HG03354 (cell line): ENCODE data around the gene STPG1.

Source experiments
- ATAC-seq: cut with Tn5 transposase; IDR thresholded peaks from one replicate; pipeline ENCODE4 v1.9.1; 2021; ENCODE audit warnings: mild to moderate bottlenecking; ENCODE audit not compliant: unreplicated experiment, poor library complexity, severe bottlenecking

Gene STPG1

DNA sequence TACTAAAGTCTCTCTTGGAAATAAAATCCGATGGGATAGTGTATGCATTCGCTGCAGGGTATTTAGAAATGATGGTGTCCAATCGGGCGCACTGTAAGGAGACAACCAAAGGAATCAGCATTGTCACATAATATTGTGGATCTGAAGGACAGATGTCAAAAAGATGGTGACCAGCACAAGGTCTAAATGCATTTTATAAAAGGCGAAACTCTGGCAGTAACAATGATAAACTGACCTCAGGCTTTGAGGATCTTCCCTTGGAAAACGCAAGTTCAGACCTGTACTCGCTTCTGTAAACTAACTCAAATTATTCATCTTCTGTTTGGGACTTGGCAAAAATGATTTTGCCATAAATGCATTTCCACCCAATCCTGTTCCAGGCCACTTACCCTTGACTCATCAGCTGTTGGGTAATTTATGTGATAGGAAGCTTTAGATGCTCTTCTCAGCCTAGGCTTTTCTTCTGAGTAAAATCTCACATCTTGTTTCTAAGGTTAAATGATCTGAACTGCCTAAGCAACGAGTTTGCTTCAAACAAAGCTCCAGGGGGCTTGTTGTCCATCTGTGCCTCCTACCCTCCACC lies 33.8 kb downstream of the STPG1 start:
- ATAC-seq, result no peak

DNA sequence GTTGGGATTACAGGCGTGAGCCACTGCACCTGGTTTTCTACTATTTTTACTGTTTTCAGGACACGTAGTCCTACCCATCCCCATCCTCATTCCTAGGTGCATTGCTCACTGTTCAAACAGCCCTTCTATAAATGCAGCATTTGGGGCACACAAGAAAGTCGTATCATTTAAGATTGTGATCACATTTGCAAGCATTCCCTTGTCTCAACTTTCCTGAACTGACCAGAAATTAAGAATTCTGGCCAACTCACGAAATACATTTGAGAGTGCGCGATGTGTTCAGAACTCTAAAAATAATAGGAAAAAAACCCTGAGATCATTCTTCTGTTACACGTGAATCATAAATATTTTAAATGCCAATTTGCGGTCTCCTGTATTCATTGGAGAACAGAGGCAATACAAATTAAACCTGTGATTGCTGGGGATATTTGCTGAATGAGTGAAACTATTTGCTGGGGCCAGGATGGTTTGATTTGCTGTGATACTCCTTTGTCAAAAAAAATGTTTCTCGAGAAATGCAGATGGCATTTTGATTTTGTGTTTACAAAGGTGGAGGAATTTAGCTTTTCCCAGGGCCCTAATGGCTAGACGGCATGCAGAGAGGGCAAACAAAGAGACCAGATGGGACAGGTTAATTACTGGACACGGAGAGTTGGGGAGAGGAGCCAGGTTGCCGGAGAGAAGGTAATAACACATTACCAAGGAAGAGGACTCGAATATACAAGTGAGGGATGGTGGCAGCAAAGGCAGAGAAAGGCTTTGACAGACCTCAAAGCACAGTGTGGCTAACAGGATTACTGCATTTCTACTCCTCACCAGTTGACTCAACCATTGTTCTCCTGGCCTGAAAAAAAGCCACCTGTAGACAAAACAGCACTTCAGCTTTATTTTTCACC lies 38.4 kb downstream of the STPG1 start:
- ATAC-seq, result no peak

DNA sequence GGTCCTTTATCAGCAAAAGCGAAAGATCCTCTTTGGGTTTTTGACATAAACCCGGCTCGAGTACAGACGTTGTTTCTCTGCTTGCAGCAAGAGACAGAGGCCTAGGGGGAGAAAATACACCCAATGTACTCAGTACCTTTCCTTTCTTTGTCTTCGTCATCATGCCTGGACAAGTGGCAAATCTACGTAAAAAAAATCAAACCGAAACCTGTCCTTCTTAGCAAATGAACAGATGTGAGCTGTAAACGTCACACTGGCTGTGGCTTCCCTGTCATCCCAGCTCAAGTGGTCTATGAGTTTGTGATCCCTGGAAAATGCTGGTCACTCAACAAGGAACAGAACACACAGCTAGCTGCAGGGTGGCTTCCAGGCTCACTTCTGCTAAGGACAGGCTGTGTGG lies 39.9 kb downstream of the STPG1 start:
- ATAC-seq, result no peak

DNA sequence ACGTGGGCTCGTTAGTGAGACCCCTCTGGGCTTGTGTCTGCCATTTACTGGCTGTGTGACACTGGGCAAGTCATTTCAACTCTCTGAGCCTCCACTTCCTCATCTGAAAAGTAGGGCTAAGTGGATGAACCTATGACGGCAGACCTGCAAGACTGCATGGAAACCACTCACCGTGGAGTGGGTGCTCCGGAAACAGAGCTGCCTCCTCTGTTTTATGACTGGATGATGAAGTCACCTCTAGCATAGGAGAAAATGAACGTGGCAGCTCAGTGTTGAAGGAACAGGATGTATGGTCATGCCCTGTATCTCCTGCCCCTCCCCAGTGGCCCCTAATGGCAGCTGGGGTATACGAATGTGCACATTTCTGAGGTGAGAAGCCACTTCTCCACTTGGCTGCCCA lies 40.5 kb downstream of the STPG1 start:
- no peak for ATAC-seq

DNA sequence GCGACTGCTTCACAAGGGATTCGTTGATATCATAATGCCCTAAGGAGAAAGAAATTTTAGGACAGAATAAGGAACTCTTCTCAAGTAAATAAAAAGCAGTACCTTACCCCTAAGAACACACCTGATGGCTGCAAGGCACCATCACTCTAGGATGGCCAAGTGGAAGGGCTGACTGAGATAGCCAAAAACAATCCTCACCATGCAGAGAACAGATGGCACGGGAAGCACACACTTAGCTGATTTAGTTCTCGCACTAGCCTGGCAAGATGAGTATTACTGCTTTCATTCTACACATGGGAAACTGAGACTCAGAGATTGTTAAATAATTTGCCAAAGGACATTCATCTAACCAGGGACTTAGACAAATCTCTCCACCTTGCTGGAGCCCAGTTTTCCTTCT lies 43.8 kb downstream of the STPG1 start:
- ATAC-seq, result no peak

DNA sequence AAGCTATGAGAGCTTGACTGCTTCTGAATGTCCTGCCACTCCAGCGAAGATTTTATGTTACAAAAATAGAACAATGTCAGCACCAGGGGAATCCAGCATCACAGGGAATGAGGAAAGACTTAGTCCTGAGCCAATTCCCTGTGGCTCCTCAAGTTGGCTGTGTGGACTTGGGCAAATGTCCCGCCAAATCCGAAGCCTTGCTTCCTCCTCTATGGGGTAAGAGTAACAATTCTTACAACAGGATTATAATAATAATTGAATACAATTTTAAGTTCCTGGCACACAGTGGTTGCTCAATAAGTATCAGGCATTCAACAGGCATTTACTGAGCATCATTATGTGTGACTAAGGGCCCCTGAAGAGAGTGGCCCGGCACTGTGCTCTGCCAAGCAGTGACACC lies 44.4 kb downstream of the STPG1 start:
- no peak for ATAC-seq

DNA sequence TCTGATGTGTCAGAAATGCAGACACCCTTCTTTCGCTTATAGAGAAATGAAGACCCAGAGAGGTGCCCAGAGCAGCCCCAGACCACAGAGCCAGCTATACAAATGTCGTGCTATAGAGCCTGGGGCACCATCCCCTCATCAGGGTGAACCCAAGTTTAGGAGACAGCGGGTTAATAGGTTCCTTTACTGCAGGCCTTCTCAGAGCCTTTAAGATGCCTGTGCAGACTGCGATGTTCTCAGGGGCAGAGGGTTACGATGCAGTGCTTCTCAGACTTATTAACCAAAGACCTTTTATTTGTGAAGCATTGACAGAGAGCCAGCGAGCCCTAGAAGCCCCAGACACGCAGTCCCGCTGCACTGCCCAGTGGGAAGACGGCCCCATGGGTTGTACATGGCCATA lies 46.9 kb downstream of the STPG1 start:
- ATAC-seq, result no peak

DNA sequence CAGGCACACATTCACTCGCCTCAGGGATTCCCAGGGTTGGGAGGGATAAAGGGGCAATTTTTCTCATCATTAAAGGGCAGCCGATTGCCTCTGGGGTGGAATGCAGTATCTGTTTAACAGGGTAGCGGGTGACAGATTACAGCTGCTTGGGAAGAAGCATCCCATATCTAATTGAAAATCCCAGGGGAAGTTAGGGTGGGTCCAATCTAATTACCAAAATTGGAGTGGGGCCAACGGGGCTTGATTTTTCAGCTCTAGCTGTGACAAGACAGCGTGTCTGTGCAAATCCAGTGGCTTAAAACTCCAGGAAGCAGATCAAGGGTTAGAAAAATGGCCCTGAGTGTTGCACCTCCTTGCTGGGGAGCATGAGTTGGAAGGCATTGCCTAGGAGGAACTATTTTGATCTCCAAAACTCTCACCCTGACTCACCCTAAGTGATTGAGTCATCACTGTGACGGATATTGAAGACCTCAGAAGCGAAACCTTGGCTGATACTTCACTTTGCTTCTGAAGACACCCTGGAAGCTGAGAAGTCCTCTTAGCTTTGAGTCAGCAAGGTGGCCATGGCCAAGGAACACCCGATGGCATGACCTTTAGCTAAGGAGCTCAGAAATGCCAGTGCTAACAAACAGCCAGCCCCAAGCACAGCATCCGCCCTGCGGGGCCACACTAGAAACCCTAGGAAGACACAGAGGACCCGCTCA lies 48.5 kb downstream of the STPG1 start:
- ATAC-seq, result no peak

DNA sequence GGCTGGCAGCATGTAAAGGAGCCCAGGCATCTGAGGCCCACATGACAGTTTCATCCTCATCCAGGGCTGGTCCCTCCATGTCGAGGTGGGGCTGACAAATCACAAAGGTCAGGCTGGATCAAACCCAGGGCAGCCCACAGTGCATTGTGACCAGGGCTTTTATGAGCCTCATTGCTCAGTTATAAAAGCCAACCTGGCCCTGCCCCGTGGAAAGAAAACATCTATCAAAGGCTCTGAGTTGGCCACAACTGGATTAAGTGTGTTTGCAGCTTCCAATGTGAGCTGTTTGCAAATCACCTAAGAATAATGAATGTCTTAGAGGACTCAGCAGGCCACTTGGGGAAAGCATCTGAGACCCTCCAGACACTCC lies 49.0 kb downstream of the STPG1 start:
- ATAC-seq, result no peak

DNA sequence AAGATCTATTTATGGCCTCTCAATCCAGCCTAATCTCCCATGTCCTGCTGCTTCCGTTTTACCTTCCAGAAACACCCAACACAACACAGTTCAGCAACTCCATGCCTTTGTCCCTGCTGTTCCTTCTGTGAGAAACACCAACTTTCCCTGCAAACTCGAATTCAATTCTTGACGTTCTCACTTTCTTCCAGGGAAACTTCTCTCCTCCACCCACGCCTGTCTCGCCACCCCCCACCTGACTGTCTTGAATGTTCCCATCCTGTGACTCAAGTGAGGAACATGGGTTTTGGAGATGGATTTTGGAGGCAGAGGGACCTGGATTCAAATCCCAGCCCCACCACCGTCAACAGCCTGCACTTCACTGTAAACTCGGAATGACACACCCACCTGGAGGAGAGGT lies 49.6 kb downstream of the STPG1 start:
- no peak for ATAC-seq

DNA sequence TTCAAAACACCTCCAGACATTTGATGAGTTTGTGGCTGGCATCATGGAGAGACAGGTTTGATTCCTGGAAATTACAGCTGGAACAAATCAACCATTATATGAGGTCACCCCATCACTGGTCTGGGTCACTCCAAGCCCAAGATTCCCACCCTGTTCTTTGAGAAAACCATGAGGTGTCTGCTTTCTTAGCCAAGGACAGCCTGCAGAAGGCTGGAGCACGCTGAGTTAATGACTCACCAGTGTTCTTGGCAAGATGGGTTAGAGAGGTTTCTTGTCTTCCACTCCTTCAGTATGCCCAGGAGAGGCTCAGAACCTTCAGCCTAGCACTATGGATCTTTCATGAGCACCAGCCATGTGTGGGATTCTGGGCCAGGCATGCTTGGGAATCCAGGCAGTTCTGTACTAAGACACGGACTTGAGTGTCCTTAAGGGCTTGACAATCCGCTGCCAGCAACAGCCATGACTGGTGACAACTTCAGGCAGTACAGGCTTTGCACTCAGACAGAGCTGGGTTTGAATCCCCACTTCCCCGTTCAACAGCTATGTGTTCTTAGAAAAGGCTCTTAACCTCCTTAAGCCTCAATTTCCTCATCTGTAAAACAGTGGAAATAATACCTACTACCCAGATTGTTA lies 50.5 kb downstream of the STPG1 start:
- ATAC-seq, result no peak

DNA sequence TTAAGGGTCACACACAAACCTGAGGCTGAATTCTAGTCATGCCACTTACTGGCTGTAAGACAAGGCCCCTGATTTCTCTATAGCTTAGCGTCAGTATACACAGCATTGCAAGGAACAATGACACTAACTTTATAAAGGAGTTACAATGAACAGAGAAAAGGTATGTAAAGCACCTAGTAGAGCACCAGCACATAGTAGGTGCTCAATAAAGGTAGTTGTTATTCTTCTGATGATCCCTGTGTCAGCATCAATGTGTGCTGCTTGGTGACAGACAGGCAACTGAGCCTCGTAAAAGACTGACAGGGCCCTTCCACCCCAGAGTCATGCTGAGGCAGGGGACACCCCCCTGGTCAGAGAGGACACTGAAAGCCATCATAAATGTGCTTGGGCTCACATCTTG lies 51.2 kb downstream of the STPG1 start:
- no peak for ATAC-seq

DNA sequence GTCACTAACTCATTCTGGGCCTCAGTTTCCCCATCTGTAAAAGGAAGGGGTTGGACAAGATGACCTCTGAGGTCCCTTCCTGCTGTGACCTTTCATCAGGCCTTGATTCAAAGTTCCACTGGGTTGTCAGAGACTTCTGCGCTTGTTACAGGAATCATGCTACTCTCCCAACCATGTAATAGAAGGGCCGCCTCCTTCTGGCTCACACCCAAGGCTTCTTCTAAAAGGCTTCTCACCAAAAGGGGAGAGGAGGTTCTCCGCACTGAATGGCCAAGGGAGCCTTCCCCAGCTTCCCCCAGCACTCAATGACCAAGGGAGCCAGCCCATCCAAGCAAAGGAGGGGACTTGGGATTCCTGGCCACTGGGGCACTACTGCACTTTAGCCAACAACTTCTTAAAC lies 51.8 kb downstream of the STPG1 start:
- no peak for ATAC-seq

DNA sequence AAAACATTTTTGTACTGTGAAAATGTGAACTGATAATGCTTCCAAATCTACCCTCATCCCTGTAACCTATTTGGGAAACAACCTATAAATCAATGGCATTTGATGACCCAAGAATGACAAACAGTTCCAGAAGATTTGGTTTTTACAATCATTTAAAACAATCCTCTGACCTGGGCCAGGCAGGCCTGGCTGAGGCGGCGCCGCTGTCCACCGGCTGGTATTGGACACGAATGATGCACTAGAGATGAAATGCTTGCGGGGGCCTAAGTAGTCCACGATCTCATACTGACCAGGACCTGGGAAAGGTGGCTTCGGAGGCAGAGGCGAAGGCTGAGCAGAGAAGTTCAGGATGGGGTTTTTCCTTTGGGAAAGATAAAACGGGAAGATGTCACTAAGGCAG lies 52.9 kb downstream of the STPG1 start:
- no peak for ATAC-seq

DNA sequence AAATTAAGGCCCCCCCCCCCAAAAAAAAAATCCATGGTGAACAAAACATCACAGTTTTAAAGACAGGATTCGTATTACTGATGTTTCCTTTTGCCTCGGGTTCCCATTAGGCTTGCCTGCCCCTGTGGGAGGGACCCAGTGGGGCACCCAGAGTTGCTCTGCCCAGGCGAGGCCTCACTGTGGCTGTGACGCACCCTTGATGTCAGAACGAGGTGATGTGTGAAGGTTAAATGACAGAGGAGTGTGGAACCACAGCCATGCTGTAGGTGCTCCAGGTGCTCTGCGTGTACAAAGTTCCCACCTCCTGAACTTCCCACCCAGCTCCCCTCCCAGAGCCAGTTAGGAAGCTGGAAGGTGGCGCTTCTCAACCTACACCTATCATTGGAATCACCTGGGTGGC lies 56.5 kb downstream of the STPG1 start:
- ATAC-seq, result no peak

DNA sequence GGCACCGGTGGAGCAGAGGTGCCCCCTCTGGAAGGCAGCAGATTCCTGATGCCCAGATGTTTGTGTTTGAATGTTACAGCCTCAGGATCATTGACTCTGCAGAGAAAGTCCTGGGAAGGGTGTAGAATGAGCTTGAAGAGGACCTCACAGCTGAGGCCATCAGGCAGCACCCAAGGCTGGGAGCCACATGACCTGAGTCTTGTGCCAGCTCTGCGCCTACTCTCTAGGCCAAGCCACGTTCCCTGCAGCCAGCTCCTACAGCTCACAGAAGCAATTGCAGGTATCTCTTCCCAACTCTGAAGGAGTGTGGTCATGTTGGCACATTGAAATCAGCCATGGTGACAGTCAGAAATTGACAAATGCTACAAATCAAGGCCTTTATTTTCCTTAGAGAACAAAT lies 58.1 kb downstream of the STPG1 start:
- no peak for ATAC-seq

DNA sequence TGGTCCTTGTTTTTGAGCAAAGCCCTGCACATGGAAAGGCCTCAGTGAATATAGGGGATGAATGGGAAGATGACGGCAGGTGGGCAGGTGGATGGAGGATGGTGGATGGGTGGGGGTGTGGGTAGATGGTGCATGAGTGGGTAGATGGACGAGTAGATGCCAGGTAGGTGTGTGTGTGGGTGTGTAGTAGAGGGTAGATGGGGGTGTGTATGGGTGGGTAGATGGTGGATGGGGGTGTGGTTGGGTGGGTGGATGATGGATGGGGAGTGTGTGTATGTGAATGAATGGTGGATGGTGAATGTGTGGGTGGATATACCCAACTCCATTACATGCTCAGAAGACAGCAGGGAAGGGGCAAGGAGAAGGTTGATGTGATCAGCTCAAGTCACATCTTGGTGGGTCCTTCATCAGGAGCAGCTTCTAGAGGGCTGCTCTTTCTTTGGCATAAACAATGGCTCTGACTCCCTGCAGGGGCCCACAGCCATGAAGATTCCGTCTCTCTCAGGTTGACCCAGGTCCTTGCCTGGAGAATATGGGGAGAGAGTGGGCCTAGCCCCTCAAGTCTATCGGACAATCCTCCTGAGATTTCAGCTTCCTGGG lies 60.2 kb downstream of the STPG1 start:
- no peak for ATAC-seq

DNA sequence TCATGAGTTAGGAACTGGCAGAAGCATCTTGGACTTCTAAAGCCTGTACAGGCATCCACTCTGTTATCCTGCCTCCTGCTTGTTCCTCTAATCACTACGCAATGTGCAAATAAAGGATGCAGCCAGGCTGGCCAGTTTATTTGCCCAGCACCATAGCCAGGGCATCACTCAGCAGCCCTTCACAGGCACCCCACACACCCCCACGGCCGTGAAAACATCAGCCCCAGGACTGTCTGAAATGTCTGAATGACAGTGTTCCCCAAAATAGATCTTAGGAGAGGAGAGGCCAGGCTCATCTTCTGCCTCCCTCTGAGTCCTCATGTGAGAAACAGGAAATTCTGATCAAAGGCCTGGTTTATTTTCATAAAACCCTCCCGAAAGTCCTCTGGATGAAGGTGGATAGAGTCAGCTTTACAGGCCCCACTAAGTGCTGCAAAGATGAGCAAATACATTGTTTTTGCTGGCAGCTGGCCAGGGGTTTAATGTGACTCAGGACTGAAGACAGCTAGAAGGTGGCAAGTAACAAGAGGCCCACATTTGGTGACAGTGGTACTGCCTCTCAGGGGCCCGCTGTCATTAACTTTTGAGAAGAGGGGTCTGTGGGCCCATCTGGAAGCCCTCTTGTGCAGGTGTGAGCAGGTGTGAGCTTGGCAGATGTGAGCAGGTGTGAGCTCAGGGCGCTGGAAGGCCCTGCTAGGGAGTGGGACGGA lies 61.5 kb downstream of the STPG1 start:
- ATAC-seq, result no peak

DNA sequence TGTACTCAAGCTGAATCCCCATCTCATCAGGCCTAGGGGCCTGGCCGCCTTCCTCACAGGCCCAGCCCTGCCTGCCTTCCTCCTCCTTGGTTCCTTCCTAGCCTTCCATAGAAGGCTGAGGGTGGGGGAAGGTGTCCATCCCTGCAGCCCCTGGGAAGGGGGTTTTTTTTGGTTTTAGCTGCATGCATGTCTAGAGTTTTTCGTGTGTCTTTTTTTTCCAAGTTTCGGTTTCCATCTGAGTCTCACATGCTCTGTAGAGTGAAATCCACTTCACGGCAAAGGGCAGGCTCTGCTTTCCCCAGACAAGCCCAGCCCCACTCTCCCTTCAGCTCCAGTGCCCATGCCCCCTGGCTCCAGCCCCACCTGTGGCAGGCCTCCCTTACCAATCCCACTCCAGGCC lies 62.3 kb downstream of the STPG1 start:
- no peak for ATAC-seq

DNA sequence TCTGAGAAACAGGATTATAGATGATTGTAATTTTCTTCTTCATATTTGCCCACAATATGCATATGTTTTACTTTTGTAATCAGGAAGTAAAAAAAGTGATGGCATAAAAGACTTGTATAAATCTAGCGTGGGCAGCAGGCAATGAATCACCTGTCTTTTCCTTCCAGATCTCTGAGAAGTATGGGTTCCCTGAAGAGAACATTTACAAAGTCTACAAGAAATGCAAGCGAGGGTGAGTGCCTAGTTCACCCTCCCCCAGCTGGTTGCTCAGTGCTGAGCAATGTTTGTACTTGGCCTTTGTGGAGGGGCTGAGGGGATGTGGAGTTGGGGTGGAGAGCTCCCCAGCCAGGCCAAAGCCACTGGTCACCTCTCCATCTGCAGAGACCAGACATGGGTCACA lies 63.7 kb downstream of the STPG1 start:
- no peak for ATAC-seq
